IPS-NIHi11 (cell line): ENCODE data around the gene ZNF32.
"Not testable (repeated sequence)": the region's sequence is repeated elsewhere in the genome, so short reads cannot be mapped to it uniquely, and the experiment has no call there.

Experiments
- DNase-seq: peaks from one replicate; pipeline ENCODE4 v3.0.0; 2012; ENCODE audit warnings: mixed read lengths, low spot score

ZNF32 gene

DNA sequence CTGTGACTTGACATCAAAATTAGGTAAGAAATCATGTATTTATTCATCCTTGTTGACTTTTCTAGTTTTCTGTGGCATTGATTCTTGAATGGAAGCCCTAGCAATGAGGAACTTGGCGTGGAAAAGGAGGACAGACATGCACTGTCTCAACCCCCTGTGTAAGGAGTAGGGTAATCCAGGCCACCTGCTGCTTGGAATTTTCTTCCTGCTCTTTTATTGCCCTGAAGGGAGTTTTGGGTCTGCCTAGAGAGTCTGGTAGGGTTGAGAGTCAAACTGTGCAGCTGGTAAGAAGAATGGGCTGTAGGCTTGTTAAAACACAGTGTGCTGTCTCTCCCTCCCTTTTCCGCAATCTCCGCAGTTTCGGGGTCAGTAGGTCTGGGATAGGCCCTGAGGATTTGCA, 19.7 kb downstream of the ZNF32 start:
- no peak for DNase-seq

- no peak for DNase-seq
Measured at GRCh38 chr10:43627942-43628341, 20.7 kb downstream of the ZNF32 start.

DNA sequence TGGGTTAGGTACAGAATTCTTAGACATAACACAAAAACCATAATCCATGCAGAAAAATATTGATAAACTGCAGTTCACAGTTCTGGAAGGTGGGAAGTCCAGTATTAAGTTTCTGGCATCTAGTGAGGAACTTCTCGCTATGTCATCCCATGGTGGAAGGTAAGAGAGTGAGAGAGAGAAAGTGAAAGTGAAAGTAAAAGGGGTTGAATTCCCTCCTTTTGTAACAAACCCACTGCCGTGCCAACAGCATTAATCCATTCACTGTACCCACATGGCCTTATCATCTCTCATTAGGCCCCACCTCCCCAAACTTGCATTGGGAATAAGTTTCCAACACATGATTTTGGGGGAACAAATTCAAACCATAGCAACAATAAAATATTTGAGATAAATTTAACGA, 25.3 kb downstream of the ZNF32 start:
- DNase-seq, result no peak

DNA sequence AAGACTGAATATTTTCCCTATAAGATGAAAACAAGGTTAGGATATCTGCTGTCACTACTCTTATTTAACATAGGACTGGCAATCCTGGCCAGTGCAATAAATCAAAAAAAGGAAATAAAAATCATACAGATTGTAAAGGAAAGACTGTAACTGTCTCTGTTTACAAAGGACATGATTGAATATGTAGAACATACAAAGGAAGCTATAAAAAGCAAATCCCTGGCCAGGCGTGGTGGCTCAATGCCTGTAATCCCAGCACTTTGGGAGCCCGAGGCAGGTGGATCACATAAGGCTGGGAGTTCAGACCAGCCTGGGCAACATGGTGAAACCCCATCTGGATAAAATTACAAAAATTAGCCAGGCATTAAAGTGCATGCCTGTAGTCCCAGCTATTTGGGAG, 26.6 kb downstream of the ZNF32 start:
- no peak for DNase-seq

DNA sequence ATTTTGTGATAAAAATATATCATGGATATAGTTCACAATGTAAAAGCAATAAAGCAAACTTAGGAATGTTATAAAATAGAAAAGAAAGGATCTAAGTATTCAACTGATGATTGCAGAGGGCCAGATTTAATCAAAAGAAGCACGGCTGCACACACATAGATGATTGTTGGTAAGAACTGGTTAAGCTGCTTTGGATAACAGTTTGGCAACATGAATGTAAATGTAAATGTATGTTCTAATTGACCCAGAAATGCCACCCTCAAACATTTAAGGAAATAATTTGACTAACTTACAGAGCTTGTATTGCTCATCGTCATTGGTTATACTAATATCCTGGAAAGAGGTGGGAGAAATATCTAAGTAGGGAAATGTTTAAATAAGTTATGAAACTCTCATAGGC, 29.3 kb downstream of the ZNF32 start:
- no peak for DNase-seq

- DNase-seq, result no peak
Measured at GRCh38 chr10:43616697-43617370, 31.8 kb downstream of the ZNF32 start.

DNA sequence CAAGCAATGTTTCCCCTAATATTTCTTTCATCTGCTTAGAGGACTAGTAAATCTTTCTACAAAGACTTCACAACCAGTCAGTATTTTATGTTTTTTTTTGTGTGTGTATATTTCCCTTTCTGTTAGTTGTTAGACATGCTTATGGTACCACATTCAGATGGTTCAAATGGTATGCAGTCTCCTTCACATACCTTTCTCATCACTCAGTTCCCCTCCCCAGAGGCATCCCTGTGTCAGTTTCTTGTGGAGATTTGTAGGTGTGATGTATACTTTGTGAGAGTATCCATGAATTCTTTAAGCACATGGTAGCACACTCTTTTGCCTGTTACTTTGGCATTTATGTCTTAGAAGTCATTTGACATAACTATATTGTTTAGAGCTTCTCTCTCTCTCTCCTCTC, 38.0 kb downstream of the ZNF32 start:
- no peak for DNase-seq

- no peak for DNase-seq
Measured at GRCh38 chr10:43607199-43607573, 41.5 kb downstream of the ZNF32 start.

DNA sequence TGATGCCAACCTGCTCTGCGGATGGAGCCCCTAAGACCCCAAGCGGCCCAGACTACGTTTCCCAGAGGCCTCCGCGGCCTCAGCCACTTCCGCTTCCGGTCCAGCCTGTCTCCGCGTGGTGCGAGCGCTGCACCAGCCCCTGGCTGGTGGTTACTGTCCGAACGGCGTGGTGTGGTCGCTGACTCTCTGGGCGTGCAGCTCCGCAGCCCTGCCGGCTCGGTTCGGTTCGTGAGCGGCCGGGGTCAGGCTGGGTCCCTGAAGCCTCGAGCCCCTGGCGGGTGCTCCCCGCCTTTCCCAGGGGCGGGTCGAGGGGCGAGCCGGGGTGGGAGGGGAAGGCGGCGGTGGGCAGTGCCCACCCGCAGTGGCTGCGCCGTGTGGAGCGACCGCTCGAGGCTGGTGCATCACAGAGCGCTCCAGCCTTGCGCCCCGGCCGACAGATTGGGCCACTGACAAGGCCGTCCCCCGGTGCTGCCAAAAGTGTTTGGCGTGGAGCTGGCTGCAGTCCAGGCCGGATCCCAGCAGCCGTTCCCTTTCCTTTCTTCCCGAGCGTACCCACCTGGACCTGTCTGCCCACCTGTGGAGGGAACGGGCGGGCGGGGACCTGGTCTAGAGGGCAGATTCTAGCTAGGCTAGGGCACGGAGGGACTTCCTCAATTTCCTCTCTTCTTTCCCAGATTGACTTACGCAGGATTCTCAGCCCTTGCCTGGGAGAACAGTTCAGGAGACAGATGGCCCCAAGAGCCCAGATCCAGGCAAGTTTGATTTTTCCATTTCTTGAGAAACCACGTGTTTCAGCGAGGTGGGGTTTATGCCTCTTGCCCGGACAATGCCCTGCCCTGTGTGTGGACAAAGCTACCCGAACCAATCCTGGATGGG, 42.1 kb downstream of the ZNF32 start, which contains the start of gene ZNF485:
Gene ZNF485, plus strand, starts transcription at position 116 of the 876 bp plus-strand sequence. Its CDS starts 613 bp downstream, at position 729.
- DNase-seq, result peak; percentile 90

DNA sequence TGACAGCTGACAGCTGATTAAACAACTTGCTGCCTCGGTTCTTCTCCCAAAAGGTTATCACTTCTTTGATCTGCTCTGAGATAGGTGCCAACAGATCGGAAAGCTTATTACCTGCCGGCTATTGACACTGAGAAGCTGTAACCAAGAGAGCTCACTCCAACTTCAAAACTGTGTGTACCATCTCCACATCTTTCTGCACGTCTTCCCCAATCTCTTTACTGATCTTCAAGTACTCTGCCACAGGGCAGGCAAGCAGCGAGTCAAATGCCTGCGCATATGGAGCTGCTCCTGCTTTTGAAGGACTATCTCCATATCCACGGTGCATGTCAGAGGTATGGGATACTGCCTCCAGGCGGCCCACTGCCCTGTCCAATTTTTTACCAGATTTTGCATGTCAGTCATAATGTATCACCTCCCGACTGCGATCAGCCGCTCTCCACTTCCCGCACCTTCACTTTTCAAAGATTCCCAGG, 42.8 kb downstream of the ZNF32 start:
- DNase-seq, result no peak

- DNase-seq, result not testable (repeated sequence)
Measured at GRCh38 chr10:43601576-43601975, 47.1 kb downstream of the ZNF32 start.

GRCh38 chr10:43599333-43599732, 49.3 kb downstream of the ZNF32 start:
- DNase-seq, result no peak

DNA sequence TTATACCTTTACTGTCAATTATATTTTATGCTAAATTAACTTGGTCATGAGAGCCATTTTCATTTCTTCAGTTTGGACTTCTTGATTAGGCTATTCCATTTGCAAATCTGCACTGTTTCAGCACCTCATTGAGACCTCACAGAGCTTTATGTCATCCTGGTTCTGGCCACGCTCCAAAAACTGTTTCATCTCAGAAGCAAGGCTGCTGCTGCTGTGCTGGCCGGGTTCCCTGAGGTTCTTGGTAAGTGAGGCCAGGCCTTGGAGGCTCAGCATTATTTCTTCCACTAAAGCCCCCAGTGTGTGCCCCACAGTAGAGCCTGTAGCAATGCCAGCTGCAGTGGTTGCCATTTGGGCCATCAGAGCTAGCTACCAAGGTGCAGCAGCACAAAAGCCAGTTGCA, 50.2 kb downstream of the ZNF32 start:
- DNase-seq, result no peak

GRCh38 chr10:43596546-43596945, 52.1 kb downstream of the ZNF32 start:
- no peak for DNase-seq

DNA sequence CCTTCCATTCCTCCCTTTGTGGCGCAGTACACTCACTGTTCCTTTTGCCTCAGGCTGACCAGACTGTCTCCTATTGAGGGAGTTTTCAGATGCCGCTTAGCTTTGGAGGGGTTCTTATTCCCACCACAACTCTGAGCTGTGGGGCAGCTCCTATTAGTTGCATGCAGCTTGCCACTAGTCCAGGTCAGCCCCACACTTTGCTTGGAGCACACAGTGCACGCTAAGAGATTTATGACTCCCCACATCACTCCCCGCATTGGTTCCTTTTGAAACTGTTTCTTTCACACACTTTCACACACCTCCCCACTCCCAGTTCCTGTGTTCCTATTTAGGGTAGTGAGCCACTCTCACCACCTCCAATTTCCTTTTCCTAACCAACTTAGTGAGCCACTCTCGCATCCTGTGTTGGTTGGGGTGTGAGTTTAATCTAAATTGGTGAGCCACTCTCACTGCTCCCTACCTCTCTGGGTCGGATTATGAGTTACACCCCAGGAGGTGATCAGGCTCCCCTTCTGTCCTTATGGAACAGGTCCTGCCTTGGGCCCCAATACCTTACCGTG, 52.9 kb downstream of the ZNF32 start:
- DNase-seq, result no peak

DNA sequence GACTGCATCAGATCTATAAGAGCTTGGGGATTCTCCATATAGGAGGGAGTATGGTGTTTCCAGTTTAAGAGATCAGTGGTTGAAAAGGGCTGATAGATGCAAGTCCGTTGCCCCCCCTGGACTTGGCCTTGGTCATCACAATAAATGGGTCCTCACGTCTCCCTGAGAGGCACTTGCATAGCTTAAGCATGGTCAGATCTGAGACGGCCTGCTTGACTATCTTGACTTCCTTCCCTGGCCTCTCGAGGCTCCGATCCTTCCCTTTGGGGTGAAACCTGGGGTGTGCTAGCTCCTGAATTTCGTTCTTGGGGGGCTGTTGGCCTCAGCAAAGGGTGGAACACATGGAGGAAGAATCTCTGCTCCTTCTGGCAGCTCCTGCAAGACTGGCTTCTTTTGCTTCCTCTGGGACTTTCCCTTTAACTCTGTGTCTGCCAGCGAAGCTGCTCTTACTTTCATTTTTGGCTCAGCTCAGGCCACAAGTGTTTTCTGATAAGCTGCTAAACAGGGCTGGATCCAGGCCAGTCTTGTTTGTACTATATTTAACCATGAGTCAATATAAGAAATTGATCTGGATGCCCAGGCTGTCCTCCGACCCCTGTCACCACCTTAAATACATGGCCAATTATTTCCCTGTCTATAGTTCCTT, 53.6 kb downstream of the ZNF32 start:
- no peak for DNase-seq
